ENCODE results near the gene CDK14.
A peak's percentile ranks its signal among the peaks of the same experiment; 100 is the strongest.
"Not testable (repeated sequence)": the region's sequence is repeated elsewhere in the genome, so short reads cannot be mapped to it uniquely, and the experiment has no call there.

CDK14 gene

GRCh38 chr7:90764848-90765570 lies 168.9 kb downstream of the CDK14 start:
- DNase-seq, result no peak

GRCh38 chr7:90766814-90767564 lies 170.9 kb downstream of the CDK14 start:
- peak; percentile 15 for DNase-seq

GRCh38 chr7:90768301-90768700 lies 172.2 kb downstream of the CDK14 start:
- no peak for DNase-seq

- DNase-seq, result no peak
These were observed 172.9 kb downstream of the CDK14 start for GRCh38 chr7:90769036-90769435.

- not testable (repeated sequence) for DNase-seq
These were observed 173.4 kb downstream of the CDK14 start for GRCh38 chr7:90769566-90769965.

GRCh38 chr7:90771281-90771680 lies 175.2 kb downstream of the CDK14 start:
- DNase-seq, result no peak

- no peak for DNase-seq
These were observed 176.3 kb downstream of the CDK14 start for GRCh38 chr7:90772410-90772809.

- DNase-seq, result no peak
These were observed 177.1 kb downstream of the CDK14 start for GRCh38 chr7:90773269-90773668.

- no peak for DNase-seq
These were observed 178.6 kb downstream of the CDK14 start for GRCh38 chr7:90774706-90775105.

- DNase-seq, result no peak
These were observed 179.4 kb downstream of the CDK14 start for GRCh38 chr7:90775383-90775965.

GRCh38 chr7:90777041-90777440 lies 180.9 kb downstream of the CDK14 start:
- no peak for DNase-seq

GRCh38 chr7:90777465-90777864 lies 181.3 kb downstream of the CDK14 start:
- no peak for DNase-seq

GRCh38 chr7:90777886-90778285 lies 181.8 kb downstream of the CDK14 start:
- DNase-seq, result no peak

- no peak for DNase-seq
These were observed 191.9 kb downstream of the CDK14 start for GRCh38 chr7:90788052-90788451.

GRCh38 chr7:90789736-90790306 lies 193.7 kb downstream of the CDK14 start:
- no peak for DNase-seq

- no peak for DNase-seq
These were observed 195.5 kb downstream of the CDK14 start for GRCh38 chr7:90791596-90791995.

- DNase-seq, result no peak
These were observed 196.2 kb downstream of the CDK14 start for GRCh38 chr7:90792301-90792700.

GRCh38 chr7:90794234-90794633 lies 198.1 kb downstream of the CDK14 start:
- not testable (repeated sequence) for DNase-seq

GRCh38 chr7:90797596-90797995 lies 201.5 kb downstream of the CDK14 start:
- DNase-seq, result no peak

- DNase-seq, result no peak
These were observed 208.2 kb downstream of the CDK14 start for GRCh38 chr7:90804370-90804769.

GRCh38 chr7:90815552-90815951 lies 219.4 kb downstream of the CDK14 start:
- DNase-seq, result not testable (repeated sequence)

- no peak for DNase-seq
These were observed 220.5 kb downstream of the CDK14 start for GRCh38 chr7:90816511-90817142.

- no peak for DNase-seq
These were observed 221.0 kb downstream of the CDK14 start for GRCh38 chr7:90817151-90817550.
